GM21526 (cell line): ENCODE measurements around the gene TOMM6.
A peak's percentile ranks its signal among the peaks of the same experiment; 100 is the strongest.

ENCODE experiments used
- ATAC-seq: cut with Tn5 transposase; IDR thresholded peaks from one replicate; pipeline ENCODE4 v1.9.1; 2021; ENCODE audit warnings: moderate library complexity; ENCODE audit not compliant: unreplicated experiment, low FRiP score

The TOMM6 gene

DNA sequence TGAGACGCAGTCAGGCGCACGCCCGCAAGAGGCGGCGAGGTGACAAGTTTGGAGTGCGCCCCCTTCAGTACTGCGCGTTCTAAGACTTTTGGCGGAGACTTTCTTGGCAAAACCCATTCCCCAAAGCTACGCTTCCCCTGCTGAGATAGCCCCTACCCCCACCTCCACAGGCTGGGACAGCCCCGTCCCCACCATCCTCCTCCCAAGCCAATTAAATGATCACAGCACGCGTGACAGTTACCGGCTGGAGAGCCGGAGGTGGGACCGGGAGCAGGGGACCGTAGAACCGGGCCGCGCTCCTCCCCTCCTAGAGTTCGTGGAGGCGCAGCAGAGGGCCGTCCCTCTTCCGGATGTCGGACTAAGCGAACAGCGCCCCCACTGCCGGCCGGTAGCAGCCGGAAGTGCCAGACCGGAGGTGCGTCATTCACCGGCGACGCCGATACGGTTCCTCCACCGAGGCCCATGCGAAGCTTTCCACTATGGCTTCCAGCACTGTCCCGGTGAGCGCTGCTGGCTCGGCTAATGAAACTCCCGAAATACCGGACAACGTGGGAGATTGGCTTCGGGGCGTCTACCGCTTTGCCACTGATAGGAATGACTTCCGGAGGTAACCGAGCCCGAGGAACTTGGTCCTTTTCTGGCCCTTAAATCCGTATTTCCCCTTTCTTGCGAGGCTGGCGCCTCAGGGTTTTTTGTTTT is at the start of gene TOMM6:
Gene TOMM6 (plus strand): TSS at position 476 of the 699 bp plus-strand sequence. CDS start 4 bp downstream, at position 480.
- peak; percentile 70 for ATAC-seq

DNA sequence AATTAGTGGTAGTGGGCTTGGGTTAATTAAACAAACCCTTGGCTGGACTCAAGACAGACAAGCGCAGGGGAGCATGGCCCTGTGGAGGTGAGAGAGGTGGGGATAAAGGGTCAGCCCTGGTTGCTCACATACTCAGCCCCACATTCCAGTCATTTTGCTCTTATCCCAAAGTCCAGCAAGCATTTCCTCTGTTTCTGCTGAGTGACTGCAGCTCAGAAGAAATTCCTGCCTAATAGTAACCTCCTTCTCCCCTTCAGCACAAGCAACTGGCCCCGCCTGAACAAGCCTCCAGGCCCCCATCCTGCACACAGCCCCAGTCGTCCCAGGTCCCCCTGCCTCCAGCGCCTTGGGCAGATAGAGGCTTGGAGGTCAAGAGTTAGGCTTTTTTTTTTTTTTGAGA is 48.5 kb upstream of the TOMM6 start:
- ATAC-seq, result no peak

DNA sequence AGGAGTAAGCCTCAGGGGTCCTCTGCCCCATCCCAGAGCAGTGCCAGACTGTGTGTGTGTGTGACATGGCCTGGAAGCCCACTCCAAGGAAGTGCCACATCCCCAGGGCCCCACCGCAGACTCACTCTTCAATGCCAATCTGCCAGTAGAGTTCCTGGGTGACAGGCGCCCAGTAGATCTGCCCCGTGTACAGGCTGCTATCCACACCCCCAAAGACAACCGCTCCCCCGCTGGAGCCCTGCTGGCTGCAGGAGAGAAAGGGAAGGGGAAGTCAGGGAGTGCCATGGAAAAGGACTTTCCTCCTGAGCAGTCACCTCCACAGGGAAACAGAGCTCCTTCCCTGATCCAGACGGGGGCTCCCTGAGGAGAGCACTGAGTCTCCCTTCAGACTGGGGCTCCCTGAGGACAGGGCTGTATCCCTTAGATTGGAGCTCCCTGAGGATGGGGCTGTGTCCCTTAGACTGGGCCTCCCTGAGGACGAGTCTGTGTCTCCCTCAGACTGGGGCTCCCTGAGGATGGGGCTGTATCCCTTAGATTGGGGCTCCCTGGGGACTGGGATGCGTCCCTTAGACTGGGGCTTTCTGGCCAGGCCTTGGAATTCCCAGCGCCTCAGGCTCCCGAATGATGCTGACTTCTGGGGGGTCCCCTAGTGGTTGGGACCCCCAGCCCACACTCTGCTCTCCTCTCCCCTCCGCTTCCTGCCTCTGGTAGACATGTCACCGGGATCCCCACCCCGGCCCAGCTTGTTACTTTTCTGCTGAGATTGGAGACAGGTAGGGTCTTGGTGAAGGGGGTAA is 46.9 kb upstream of the TOMM6 start:
- no peak for ATAC-seq

DNA sequence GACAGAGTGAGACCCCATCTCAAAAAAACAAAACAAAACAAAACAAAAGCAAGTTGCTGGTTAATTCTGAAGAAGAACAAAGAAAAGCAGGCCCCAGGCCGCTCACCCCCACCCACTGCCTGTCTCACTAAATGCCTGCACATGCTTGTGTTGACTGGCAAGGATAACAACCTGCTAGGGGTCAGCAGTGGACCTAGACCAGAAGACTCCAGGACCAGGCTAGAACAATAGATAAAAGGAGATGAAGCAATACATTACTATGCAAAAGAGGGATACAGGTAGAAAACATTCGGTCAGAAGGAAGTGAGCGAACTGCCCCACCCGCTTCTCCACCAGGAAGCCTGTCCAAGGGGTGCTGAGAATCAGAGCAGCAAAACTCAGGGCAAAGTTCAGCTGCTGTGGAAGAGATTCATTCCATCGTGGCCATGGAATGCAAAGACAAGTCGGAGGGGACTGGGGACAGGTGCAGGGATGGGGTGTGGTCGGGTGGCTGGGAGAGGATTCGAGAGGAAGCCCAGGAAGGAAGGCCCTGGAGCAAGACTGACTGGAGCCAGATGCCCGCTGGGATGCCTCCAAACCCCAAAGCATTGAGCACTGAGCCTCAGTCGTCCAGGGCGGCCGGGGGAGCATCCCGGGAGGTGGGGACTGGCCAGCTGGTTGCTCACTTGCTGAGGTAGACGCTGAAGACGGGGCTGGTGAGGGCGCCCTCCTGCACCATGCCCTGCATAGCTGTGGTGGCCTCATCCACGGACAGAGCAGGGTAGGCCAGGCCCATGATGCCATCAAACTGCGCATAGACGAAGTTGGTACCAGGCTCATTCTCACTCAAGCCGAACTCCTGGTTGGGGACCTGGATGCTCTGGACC is 45.6 kb upstream of the TOMM6 start:
- ATAC-seq, result no peak

DNA sequence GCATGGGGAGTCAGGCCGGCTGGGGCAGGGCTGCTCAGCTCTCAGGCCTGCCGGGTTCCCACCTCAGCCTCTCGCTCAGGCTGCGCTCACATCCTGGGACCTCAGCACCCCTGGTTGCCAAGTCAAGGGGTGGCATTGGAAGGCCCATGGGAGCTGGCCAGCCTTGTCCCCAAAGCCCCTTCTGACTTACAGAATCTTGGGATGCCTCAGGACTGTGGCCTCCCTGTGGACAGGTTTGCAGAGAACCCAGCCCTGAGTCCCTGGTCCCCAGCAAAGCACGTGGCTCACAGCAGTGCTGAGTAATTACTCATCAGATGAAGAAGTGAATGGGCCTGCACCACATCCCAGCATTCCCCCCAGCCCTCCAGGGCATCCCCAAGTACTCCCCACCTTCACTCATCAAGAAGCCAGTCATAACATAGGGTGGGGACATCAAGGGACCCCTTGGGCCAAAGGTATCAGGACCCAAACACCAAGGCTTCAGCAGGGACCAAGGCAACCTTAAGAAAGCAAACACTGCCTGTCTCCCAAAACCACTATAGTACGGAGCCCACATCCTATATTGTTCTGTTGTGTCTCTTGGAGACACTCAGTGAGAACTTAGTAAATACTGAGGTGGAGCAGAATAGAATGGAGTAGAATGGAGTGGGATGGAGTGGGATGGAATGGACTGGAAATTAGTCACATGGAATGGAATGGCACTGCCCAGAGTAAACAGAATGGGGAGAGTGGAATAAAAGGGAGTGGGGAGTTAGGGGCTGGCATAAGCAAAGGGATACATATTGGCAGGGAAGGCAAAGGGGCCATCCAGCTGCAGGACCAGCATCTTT is 43.9 kb upstream of the TOMM6 start:
- no peak for ATAC-seq

DNA sequence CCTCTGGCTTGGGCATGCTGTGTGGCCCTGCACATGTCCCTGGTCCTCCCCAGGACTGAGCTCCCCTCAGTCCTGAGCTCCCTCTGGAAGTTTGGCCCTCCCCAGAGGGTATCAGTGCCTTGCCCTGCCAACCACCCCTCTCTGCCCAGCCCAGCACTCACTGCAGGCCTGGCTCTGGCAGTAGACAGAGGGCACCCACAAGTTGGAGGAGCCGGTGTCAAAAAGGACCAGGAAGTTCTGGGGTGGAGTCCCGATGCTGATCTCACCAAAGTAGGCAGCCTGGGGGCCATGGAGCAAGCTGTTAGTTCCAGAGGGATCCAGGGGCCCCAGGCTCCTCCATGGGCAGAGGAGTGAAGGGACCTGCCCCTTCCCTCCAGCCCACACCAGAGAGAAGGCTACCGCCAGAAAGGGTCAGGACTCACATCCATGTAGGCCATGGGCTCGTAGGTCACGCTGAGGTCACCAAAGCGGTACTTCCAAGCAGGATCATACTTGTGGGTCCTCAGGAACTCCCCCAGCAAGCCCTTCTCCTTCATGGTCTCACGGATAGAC is 43.2 kb upstream of the TOMM6 start:
- no peak for ATAC-seq

DNA sequence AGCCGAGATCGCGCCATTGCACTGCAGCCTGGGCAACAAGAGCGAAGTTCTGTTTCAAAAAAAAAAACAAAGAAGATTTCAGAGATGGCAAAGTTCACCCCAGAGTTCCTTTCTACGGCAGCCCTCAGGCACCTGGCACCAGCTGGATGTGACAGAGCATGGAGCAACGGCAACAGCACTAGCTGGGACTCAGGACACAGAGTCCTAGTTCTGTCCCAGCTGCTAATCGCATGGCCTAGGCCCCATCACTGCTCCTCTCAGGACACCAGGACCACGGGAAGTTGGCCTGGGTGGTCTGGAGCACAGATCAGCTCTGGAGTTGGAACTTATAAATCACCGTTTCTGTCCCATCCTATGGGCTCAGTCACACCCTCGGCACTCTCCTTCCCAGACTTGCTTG is 41.4 kb upstream of the TOMM6 start:
- ATAC-seq, result no peak

DNA sequence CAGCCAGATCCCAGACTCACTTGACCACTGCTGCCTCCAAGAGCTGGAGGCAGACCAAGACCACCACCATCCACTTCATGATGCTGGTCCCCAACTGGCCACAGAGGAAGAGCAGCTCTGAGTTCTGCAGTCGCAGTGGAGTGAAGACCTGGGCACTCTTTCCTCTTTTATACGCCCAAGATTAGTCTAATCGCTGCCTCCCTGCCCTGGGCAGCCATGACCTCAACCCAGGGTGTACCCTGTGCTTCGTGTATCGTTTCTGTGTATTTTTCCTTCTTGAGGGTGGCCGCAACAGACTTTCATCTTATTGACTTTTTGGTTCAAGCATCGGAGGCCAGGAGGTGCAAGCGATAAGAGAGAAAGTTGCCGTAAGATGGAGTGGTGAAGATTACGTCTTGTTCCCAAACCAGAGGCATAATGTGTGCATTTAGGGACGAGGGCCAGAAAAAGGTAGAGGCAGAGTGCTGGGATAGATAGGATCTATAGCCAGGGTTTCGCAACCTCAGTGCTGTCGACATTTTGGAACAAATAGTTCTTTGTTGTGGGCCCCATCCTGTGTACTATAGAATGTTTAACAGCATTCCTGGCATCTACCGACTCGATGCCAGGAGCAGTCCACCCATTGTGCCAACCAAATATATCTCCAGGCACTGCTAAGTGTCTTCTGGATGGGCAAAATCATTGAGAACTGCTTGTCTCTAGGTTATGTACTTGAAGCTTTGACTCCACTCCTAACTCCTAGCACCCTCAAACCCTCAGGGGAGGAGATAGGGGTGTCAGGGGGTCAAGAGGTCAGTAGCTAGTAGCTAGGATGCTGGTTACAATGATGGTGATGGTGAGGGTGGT is 40.0 kb upstream of the TOMM6 start, which contains the start of gene PGC:
Gene PGC (minus strand): TSS at position 142 of the 846 bp plus-strand sequence. CDS start 63 bp downstream, at position 79.
- no peak for ATAC-seq

DNA sequence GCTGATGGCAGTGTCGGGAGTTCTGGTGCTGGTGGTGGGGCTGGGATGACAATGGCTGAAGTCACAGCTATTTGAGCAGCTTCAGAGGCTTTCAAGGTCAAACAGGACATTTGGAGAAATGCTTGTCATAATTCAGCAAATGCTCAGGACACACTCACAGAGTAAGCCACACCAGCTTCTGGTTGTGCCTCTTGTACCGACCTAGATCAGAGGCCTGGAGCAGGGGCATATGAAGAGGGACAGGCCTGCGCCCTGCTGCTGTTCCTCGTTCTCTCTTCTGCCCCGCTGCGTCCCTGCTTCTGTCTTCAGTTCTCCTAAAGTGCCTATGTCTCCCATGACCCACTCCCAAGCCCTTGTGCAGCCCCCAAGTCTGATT is 39.4 kb upstream of the TOMM6 start:
- ATAC-seq, result no peak

DNA sequence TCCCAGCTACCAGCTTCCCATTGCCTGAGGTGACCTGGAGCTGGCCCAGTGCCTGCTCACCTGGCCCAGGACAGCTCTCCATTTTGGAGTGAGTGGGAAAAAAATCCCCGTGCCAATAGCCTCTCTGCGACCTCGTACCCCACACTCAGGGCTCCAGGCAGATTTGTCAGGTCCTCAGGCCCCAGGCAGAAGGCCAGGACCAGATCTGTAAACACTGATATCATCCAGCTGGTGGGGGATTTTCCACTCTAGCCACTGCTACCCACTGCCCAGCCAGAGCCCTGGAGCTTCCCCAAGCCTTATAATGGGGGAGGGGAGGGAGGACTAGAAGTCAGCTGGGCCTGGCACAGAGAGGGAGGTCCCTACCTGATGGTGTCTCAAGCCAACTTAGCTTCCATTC is 39.0 kb upstream of the TOMM6 start:
- no peak for ATAC-seq

DNA sequence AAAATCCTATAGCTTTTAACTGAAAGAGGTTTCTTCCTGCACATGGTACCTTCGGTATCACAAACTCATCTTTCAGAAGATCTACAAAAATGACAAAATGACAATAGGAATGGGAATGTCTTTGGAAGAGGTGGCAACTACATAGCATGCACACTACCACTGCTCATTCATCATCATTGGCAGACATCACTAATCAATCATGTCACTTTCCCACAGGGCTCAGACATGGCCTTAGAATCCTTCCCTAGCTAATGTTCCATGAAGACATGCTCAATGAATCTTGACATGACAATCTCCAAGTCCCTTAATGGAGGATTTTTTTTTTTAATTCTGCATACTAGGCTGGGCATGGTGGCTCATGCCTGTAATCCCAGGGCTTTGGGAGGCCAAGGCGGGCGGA is 37.1 kb upstream of the TOMM6 start:
- no peak for ATAC-seq

DNA sequence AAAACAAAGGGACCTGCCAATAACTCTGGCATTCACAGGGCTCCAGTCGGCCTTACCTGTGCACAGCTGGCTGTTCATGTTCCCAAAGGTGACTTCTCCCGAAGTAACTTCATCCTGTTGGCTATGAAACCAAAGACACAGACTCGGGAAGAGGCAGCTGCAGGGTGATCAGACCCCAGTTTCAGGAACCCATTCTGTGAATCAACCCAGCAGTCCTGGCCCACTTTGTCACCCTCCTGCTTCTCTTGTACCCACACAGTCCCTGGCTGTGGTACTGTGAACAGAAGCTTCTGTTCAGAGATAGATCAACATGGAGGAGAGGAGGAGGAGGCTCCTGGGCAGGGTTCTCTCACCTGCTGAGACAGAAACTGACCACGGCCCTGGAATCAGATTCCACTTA is 31.6 kb upstream of the TOMM6 start:
- ATAC-seq, result no peak

DNA sequence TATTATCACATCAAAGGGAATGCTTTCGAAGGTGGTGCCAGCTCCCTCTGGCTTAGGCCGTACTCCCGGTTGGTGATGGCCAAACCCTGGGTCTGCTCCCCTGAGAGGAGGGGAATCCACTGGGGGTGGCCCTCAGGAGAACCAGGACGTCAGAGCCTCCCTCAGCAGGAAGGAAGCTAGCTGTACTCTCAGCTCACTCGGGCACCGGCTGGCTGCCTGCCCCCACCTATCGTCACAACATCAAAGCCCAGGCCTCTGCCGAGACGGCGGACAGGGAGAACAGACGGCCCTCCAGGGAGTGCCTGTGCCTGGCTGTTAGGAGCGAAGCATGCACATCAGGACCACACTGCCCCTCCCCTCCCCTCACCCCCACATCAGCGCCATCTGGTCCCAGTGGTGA is 31.1 kb upstream of the TOMM6 start:
- ATAC-seq, result no peak

DNA sequence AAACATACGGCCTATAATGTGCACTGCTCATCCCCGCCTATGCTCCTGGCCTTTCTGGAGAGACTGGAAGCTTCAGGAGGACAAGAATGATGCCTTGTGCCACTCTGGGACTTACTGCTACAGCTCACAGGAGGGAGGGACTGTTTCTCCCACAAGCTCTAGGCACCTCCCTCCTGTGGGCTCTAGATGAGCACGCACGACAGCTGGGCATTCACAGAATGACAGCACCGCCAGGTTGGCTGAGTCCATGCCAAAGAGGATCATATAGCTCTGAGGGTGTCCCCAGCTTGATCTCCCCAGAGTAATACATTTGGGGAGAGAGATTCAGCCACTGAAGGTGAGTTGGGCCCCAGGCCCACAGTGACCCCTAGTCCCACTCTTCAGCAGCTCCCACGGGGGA is 30.2 kb upstream of the TOMM6 start:
- no peak for ATAC-seq

DNA sequence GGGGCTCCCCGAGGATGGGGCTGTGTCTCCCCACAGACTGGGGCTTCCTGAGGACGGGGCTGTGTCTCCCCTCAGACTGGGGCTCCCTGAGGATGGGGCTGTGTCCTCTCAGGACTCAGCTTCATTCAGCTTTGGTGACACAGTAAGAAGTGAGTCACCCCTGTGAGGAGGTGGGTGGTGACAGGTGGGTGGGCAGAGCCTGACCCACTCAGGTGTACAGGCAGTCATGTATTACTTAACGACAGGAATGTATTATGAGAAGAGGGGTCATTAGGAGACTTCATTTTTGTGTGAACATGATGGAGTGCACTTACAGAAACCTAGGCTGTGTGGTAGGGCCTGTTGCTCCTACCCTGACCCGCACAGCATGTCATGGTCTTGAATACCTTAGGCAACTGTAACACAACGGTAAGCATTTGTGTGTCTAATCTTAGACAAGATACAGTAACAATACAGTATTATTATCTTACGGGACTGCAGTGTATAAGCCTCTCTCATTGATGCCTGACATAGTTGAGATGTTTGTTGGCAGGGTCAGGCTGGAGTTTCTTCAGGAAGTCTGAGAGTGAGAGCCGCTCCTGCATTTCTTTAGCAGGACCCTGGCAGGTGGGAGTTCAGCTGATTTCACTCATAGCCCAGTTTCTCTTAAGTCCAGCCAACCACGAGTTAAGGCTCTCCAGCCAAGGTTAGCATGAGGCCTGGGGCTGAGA is 29.4 kb upstream of the TOMM6 start:
- ATAC-seq, result no peak

DNA sequence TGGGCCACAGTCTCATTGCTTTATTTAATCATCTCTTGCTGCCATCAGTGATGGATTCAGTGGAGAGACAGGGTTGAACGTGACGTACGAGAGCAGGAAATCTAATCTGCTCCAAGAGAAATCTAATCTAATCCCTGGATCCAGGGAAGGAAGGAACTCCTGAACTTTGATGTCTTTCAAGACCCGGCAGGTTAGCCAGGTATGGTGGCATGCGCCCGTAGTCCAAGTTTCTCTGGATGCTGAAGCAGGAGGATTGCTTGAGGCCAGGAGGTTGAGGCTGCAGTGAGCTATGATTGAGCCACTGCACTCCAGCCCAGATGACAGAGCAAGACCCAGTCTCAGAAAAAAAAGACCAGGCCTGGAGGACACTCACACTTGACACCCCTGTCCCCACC is 28.9 kb upstream of the TOMM6 start:
- no peak for ATAC-seq

DNA sequence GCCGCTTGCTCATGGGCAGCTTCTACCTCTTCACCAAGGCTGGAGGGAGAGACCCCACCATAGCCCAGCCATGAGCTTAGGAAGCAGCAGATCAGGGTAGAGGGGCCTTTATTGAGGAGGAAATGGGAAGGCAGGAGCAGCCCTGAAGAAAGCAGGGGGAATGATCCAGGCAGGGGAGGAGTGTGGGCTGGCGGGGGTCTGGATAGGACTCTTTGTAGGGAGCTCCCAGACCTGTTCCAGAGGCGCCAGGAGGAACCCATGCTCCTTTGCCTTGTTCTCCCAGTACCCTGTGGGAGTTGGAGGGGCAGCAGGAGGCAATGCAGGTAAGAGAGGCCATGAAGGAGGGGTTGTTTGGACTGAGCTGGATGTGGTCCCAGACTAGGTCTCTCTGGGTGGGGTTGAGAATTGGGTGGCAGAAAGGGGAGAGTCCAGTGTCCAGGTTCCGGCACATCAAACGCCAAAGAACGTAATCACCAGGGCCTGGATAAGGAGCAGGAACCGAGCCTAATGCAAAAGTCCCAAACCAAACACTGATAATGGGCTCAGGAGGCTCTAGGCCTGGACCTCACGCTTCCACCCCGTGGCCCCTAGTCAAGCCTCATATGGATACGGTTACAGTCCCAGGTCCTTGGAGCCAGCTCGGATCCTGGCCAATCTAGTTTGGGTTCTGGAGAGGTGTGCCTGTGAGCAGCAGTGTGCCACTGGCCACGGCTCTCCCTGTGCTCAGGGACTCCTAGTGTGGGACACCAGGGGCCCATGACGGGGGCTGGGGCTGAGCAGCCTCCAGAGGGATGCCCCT is 28.2 kb upstream of the TOMM6 start:
- no peak for ATAC-seq
